ENCODE results near the gene HK1. TPM values are rescaled to one million over a fixed set of nuclear protein-coding genes. Genes with fewer than 3 reads are reported as not detected.

Gene HK1
- total and polyA plus RNA-seq, 2 of the 13 experiments (the other 11 are each of a cell fraction or from before 2014, with no cell fraction given): 0.29 to 1.5 TPM

DNA sequence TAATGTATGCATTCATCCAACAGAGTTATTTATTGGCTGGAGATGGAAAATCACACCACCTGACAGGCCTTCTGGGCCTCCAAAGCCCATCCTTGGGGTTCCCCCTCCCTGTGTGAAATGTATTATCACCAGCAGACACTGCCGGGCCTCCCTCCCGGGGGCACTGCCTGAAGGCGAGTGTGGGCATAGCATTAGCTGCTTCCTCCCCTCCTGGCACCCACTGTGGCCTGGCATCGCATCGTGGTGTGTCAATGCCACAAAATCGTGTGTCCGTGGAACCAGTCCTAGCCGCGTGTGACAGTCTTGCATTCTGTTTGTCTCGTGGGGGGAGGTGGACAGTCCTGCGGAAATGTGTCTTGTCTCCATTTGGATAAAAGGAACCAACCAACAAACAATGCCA, 123.1 kb downstream of the HK1 start:
- POLR2A ChIA-PET: no interaction called here
- Histone ChIP-seq H3K36me3 (replicated peaks in 1 of 2; ENCODE audit: control insufficient read depth in 1 of 2, insufficient read depth in 2 of 2, low read length in 2 of 2) (no peaks in the 10 kb centered on the region), H3K4me3 (replicated peaks in 1 of 3; ENCODE audit: insufficient read depth in 1 of 3, low read depth in 2 of 3, low read length in 3 of 3) (no peak overlapping the region), H3K9me3 (ENCODE audit: low read length) (no peaks in the 10 kb centered on the region), H3K4me1 (ENCODE audit: insufficient read depth, low read length) (no peaks in the 10 kb centered on the region), H3K4me2 (ENCODE audit: low read depth, low read length) (no peak overlapping the region), H4K20me1 (ENCODE audit: insufficient read depth, low read length) (no peaks in the 10 kb centered on the region), H3K27ac (ENCODE audit: extremely low read length, insufficient read depth, low read length) (no peak overlapping the region), H2AFZ (ENCODE audit: low read length) (no peak overlapping the region), H3K27me3 (ENCODE audit: control insufficient read depth in 1 of 2, insufficient read depth in 2 of 2, low read length in 2 of 2) (peaks cover 0 to 21% of the 10 kb centered on the region in 2 experiments; a peak in 1 of 5 replicates), H3K79me2 (ENCODE audit: insufficient read depth, low read length) (no peaks in the 10 kb centered on the region), H3K9ac (ENCODE audit: insufficient read depth, low read depth, low read length) (no peak overlapping the region)
- DNase-seq (ENCODE audit: low spot score) (no peak), ATAC-seq (no peak), FAIRE-seq (no peak)
- in situ Hi-C loops (cut with HindIII; ENCODE audit: extremely low pct_ligation_motif_present, low pct_unique_long_range_greater_than_20kb): no loop called here
- WGBS (ENCODE audit: low lambda C conversion rate): 46% methylated on average over 10 of the region's 11 CpGs
- no TSS peak for BruUV-seq (replicated peaks)
- intact Hi-C loops (cut with micrococcal nuclease; ENCODE audit: unreplicated experiment): no loop called here
- CTCF ChIA-PET (ENCODE audit: low intra/inter-chr PET ratio, low total read pairs): no interaction called here
- TF ChIP-seq ZMYM4 (CRISPR knock-in tag; IDR thresholded peaks at IDR 0.05) (no peak), ZNF382 (CRISPR knock-in tag; IDR thresholded peaks at IDR 0.05; ENCODE audit: borderline replicate concordance) (no peak), HNRNPK (IDR thresholded peaks at IDR 0.05; ENCODE audit: low read depth, low read length, poor library complexity, severe bottlenecking) (no peak), AKAP8 (CRISPR knock-in tag; IDR thresholded peaks at IDR 0.05) (no peak), TBP (CRISPR knock-in tag; IDR thresholded peaks at IDR 0.05) (no peak), ZBTB3 (CRISPR knock-in tag; IDR thresholded peaks at IDR 0.05; ENCODE audit: borderline replicate concordance, low read depth) (no peak), BORCS8-MEF2B (CRISPR knock-in tag; IDR thresholded peaks at IDR 0.05) (no peak), ARNT (IDR thresholded peaks at IDR 0.05) (no peak), TEAD2 (CRISPR knock-in tag; IDR thresholded peaks at IDR 0.05) (no peak)
- TF ChIP-seq, protein P1, sequence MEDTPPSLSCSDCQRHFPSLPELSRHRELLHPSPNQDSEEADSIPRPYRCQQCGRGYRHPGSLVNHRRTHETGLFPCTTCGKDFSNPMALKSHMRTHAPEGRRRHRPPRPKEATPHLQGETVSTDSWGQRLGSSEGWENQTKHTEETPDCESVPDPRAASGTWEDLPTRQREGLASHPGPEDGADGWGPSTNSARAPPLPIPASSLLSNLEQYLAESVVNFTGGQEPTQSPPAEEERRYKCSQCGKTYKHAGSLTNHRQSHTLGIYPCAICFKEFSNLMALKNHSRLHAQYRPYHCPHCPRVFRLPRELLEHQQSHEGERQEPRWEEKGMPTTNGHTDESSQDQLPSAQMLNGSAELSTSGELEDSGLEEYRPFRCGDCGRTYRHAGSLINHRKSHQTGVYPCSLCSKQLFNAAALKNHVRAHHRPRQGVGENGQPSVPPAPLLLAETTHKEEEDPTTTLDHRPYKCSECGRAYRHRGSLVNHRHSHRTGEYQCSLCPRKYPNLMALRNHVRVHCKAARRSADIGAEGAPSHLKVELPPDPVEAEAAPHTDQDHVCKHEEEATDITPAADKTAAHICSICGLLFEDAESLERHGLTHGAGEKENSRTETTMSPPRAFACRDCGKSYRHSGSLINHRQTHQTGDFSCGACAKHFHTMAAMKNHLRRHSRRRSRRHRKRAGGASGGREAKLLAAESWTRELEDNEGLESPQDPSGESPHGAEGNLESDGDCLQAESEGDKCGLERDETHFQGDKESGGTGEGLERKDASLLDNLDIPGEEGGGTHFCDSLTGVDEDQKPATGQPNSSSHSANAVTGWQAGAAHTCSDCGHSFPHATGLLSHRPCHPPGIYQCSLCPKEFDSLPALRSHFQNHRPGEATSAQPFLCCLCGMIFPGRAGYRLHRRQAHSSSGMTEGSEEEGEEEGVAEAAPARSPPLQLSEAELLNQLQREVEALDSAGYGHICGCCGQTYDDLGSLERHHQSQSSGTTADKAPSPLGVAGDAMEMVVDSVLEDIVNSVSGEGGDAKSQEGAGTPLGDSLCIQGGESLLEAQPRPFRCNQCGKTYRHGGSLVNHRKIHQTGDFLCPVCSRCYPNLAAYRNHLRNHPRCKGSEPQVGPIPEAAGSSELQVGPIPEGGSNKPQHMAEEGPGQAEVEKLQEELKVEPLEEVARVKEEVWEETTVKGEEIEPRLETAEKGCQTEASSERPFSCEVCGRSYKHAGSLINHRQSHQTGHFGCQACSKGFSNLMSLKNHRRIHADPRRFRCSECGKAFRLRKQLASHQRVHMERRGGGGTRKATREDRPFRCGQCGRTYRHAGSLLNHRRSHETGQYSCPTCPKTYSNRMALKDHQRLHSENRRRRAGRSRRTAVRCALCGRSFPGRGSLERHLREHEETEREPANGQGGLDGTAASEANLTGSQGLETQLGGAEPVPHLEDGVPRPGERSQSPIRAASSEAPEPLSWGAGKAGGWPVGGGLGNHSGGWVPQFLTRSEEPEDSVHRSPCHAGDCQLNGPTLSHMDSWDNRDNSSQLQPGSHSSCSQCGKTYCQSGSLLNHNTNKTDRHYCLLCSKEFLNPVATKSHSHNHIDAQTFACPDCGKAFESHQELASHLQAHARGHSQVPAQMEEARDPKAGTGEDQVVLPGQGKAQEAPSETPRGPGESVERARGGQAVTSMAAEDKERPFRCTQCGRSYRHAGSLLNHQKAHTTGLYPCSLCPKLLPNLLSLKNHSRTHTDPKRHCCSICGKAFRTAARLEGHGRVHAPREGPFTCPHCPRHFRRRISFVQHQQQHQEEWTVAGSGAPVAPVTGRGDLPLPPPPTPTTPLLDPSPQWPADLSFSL (CRISPR knock-in tag; IDR thresholded peaks at IDR 0.05): no peak
- TF ChIP-seq, protein P2, sequence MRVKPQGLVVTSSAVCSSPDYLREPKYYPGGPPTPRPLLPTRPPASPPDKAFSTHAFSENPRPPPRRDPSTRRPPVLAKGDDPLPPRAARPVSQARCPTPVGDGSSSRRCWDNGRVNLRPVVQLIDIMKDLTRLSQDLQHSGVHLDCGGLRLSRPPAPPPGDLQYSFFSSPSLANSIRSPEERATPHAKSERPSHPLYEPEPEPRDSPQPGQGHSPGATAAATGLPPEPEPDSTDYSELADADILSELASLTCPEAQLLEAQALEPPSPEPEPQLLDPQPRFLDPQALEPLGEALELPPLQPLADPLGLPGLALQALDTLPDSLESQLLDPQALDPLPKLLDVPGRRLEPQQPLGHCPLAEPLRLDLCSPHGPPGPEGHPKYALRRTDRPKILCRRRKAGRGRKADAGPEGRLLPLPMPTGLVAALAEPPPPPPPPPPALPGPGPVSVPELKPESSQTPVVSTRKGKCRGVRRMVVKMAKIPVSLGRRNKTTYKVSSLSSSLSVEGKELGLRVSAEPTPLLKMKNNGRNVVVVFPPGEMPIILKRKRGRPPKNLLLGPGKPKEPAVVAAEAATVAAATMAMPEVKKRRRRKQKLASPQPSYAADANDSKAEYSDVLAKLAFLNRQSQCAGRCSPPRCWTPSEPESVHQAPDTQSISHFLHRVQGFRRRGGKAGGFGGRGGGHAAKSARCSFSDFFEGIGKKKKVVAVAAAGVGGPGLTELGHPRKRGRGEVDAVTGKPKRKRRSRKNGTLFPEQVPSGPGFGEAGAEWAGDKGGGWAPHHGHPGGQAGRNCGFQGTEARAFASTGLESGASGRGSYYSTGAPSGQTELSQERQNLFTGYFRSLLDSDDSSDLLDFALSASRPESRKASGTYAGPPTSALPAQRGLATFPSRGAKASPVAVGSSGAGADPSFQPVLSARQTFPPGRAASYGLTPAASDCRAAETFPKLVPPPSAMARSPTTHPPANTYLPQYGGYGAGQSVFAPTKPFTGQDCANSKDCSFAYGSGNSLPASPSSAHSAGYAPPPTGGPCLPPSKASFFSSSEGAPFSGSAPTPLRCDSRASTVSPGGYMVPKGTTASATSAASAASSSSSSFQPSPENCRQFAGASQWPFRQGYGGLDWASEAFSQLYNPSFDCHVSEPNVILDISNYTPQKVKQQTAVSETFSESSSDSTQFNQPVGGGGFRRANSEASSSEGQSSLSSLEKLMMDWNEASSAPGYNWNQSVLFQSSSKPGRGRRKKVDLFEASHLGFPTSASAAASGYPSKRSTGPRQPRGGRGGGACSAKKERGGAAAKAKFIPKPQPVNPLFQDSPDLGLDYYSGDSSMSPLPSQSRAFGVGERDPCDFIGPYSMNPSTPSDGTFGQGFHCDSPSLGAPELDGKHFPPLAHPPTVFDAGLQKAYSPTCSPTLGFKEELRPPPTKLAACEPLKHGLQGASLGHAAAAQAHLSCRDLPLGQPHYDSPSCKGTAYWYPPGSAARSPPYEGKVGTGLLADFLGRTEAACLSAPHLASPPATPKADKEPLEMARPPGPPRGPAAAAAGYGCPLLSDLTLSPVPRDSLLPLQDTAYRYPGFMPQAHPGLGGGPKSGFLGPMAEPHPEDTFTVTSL (CRISPR knock-in tag; IDR thresholded peaks at IDR 0.05; ENCODE audit: borderline replicate concordance): no peak
- TF ChIP-seq, protein P3, sequence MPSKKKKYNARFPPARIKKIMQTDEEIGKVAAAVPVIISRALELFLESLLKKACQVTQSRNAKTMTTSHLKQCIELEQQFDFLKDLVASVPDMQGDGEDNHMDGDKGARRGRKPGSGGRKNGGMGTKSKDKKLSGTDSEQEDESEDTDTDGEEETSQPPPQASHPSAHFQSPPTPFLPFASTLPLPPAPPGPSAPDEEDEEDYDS (CRISPR knock-in tag; IDR thresholded peaks at IDR 0.05): no peak

All from HepG2 (cell line).